ENCODE measurements around the gene CDH20.
"Not testable (repeated sequence)": the region's sequence is repeated elsewhere in the genome, so short reads cannot be mapped to it uniquely, and the experiment has no call there.

The CDH20 gene

GRCh38 chr18:61340148-61340547, 6.9 kb downstream of the CDH20 start:
- no peak for FAIRE-seq
- no peak for DNase-seq (ENCODE audit: low spot score)

GRCh38 chr18:61348230-61348629, 15.0 kb downstream of the CDH20 start:
- DNase-seq (ENCODE audit: low spot score), result no peak
- FAIRE-seq, result no peak

- DNase-seq (ENCODE audit: low spot score) (peak; percentile 6), FAIRE-seq (no peak)
These were observed 17.3 kb downstream of the CDH20 start for GRCh38 chr18:61350578-61350977.

- DNase-seq (ENCODE audit: low spot score) (no peak), FAIRE-seq (no peak)
These were observed 18.8 kb downstream of the CDH20 start for GRCh38 chr18:61352059-61352458.

- no peak for DNase-seq (ENCODE audit: low spot score)
- no peak for FAIRE-seq
These were observed 19.4 kb downstream of the CDH20 start for GRCh38 chr18:61352611-61353010.

GRCh38 chr18:61360404-61361383, 27.5 kb downstream of the CDH20 start:
- DNase-seq (ENCODE audit: low spot score) (no peak), FAIRE-seq (no peak)

GRCh38 chr18:61362511-61362910, 29.3 kb downstream of the CDH20 start:
- DNase-seq (ENCODE audit: low spot score) (no peak), FAIRE-seq (no peak)

GRCh38 chr18:61364953-61365352, 31.7 kb downstream of the CDH20 start:
- FAIRE-seq (no peak), DNase-seq (ENCODE audit: low spot score) (no peak)

GRCh38 chr18:61368001-61368400, 34.8 kb downstream of the CDH20 start:
- no peak for FAIRE-seq
- no peak for DNase-seq (ENCODE audit: low spot score)

GRCh38 chr18:61369671-61370070, 36.4 kb downstream of the CDH20 start:
- not testable (repeated sequence) for DNase-seq (ENCODE audit: low spot score); FAIRE-seq

- DNase-seq (ENCODE audit: low spot score), result no peak
- FAIRE-seq, result no peak
These were observed 37.9 kb downstream of the CDH20 start for GRCh38 chr18:61371111-61371510.

- DNase-seq (ENCODE audit: low spot score), result no peak
- FAIRE-seq, result no peak
These were observed 46.6 kb downstream of the CDH20 start for GRCh38 chr18:61379827-61380226.

GRCh38 chr18:61388010-61388409, 54.8 kb downstream of the CDH20 start:
- FAIRE-seq (no peak), DNase-seq (ENCODE audit: low spot score) (no peak)

GRCh38 chr18:61394983-61395382, 61.8 kb downstream of the CDH20 start:
- FAIRE-seq (no peak), DNase-seq (ENCODE audit: low spot score) (no peak)

GRCh38 chr18:61397222-61397621, 64.0 kb downstream of the CDH20 start:
- DNase-seq (ENCODE audit: low spot score) (no peak), FAIRE-seq (no peak)

- no peak for FAIRE-seq
- no peak for DNase-seq (ENCODE audit: low spot score)
These were observed 65.9 kb downstream of the CDH20 start for GRCh38 chr18:61398961-61399705.

GRCh38 chr18:61400016-61400635, 66.9 kb downstream of the CDH20 start:
- FAIRE-seq (no peak), DNase-seq (ENCODE audit: low spot score) (no peak)

- DNase-seq (ENCODE audit: low spot score) (no peak), FAIRE-seq (no peak)
These were observed 67.5 kb downstream of the CDH20 start for GRCh38 chr18:61400716-61401115.

- DNase-seq (ENCODE audit: low spot score) (no peak), FAIRE-seq (no peak)
These were observed 69.5 kb downstream of the CDH20 start for GRCh38 chr18:61402726-61403125.

- DNase-seq (ENCODE audit: low spot score) (no peak), FAIRE-seq (no peak)
These were observed 80.2 kb downstream of the CDH20 start for GRCh38 chr18:61413396-61413795.

- FAIRE-seq (no peak), DNase-seq (ENCODE audit: low spot score) (no peak)
These were observed 80.9 kb downstream of the CDH20 start for GRCh38 chr18:61414086-61414485.

GRCh38 chr18:61419763-61420162, 86.5 kb downstream of the CDH20 start:
- DNase-seq (ENCODE audit: low spot score), result no peak
- no peak for FAIRE-seq

Measured in urothelium cell line (cell line).